Measurements from ENCODE around the gene ABCB6.
"Not testable (repeated sequence)": the region's sequence is repeated elsewhere in the genome, so short reads cannot be mapped to it uniquely, and the experiment has no call there.

The ABCB6 gene

DNA sequence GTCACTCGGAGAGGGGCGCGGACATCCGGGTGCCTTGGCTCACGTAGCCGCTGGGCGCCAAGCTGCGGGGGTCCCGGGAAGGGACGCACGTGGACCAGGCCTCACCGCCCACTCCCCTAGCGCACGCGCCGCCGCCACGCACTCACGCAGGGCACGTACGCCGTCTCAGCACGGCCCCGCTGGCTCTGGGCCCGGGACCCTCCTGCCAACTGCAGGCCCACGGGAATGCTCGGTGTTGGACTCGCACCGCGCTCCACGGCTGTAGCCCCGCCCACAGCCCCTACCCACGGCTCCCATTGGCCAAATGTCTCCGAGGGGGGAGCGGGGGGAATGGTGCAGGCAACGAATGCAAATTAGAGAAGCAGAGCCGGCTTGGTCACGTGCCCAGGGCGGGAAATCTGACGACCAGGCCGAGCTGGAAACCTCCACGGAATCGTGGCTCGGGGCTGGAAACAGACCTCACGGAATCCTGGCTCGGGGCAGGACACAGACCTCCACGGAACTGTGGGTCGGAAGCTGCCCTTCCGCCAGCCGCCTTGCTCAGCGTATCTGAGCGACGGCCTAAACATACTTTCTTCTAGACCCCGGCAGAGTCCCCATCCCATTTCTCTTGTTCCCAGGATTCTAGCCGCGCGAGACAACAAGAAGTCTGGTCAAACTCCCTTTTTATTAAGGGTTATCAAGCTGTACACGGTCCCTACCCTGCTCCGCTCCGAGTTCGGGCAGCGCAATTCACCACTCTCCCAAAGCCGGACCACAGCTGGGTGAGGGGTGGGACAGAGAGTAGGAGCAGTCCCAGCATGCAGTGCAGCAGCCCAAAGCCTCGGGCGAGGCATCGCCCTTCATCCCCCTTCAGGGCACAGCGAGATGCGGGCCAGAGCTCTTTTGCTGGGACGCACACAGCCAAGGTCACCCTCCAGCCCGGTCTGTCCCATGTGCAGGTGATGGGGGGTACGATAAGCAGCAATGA, at the start of gene ABCB6:
ABCB6 (minus strand) TSS at position 227 of the 970 bp plus-strand sequence. CDS start 285 bp downstream, outside the sequence.
- TF ChIP-seq CTCF (IDR thresholded peaks at IDR 0.05; ENCODE audit: low read depth, low read length, missing control alignments): no peak
- in situ Hi-C loops (cut with HindIII; ENCODE audit: low sequenced_read_pairs): no loop called here
- H3K4me3 ChIP-seq (ENCODE audit: low read depth, low read length): peak within 1 kb of the TSS; percentile 49
- peak; percentile 84 for DNase-seq (ENCODE audit: low read depth)

- TF ChIP-seq CTCF (IDR thresholded peaks at IDR 0.05; ENCODE audit: low read depth, low read length, missing control alignments): no peak
- in situ Hi-C loops (cut with HindIII; ENCODE audit: low sequenced_read_pairs): no loop called here
- H3K4me3 ChIP-seq (ENCODE audit: low read depth, low read length): no peak overlapping the region
- DNase-seq (ENCODE audit: low read depth): no peak
Measured at GRCh38 chr2:219268294-219268693, 49.5 kb upstream of the ABCB6 start.

- TF ChIP-seq CTCF (IDR thresholded peaks at IDR 0.05; ENCODE audit: low read depth, low read length, missing control alignments): no peak
- in situ Hi-C loops (cut with HindIII; ENCODE audit: low sequenced_read_pairs): no loop called here
- no peak for DNase-seq (ENCODE audit: low read depth)
Measured at GRCh38 chr2:219266886-219267285, 48.1 kb upstream of the ABCB6 start.

GRCh38 chr2:219266232-219266631, 47.5 kb upstream of the ABCB6 start:
- TF ChIP-seq CTCF (IDR thresholded peaks at IDR 0.05; ENCODE audit: low read depth, low read length, missing control alignments): no peak
- no peak for DNase-seq (ENCODE audit: low read depth)
- in situ Hi-C loops (cut with HindIII; ENCODE audit: low sequenced_read_pairs): no loop called here
- H3K4me3 ChIP-seq (ENCODE audit: low read depth, low read length): no peak overlapping the region

More at GRCh38 chr2:219266886-219267285, 48.1 kb upstream of the ABCB6 start:
- no peak overlapping the region for H3K4me3 ChIP-seq (ENCODE audit: low read depth, low read length)

DNA sequence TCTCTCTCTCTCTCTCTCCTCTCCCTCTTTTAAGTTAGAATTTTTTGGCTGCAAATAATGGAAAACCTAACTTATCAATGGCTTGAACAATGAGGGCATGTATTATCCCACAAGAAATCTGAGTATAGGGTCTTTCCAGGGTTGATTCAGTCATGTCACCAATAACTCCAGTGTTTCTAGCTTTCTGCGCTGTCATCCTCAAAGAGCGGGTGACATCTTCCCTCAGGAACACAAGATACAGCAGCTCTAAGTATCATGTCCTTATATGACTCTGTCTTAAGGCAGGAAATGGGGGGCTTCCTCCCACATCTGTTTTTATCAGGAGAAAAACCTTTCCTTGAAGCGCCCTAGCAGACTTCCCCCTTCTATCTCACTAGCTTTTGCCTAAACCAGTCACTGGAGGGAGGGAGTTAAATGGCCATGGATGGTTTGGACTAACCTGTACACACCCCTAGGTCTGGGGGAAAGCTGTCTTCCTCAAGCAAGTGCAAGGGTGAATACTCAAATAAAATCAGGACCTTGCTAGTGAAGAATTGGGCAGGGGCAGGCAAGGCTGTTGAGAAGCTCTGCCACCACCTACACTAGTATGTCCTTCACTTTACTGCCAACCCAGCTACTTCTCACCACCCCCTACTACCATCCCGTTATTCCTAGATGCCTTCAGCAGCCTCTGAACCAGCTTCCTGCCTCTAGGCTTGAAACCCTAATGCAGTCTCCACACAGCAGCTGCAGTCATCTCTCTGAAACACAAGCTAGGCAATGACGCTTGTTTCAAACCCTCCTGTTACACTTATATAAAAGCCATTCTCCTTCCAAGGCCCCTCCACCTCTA, 42.5 kb upstream of the ABCB6 start:
- TF ChIP-seq CTCF (IDR thresholded peaks at IDR 0.05; ENCODE audit: low read depth, low read length, missing control alignments): no peak
- no peak overlapping the region for H3K4me3 ChIP-seq (ENCODE audit: low read depth, low read length)
- DNase-seq (ENCODE audit: low read depth): no peak
- in situ Hi-C loops (cut with HindIII; ENCODE audit: low sequenced_read_pairs): no loop called here

- DNase-seq (ENCODE audit: low read depth); in situ Hi-C loops (cut with HindIII; ENCODE audit: low sequenced_read_pairs); H3K4me3 ChIP-seq (ENCODE audit: low read depth, low read length): not testable (repeated sequence)
Measured at GRCh38 chr2:219258942-219259341, 40.2 kb upstream of the ABCB6 start.

All from astrocyte of the cerebellum (primary cell).